ENCODE measurements around the gene ELF2. TPM values are rescaled to one million over a fixed set of nuclear protein-coding genes. Genes with fewer than 3 reads are reported as not detected.

Gene ELF2
- total and polyA plus RNA-seq, 2 donors (not counting 1 experiment from before 2014, with no cell fraction given): 25.1 to 97.5 TPM

GRCh38 chr4:139196462-139196861 lies 19.4 kb upstream of the ELF2 start:
- no peaks in the 10 kb centered on the region for H3K36me3 ChIP-seq (replicated peaks in 1 of 2; ENCODE audit: control extremely low read depth in 1 of 2, control insufficient read depth in 1 of 2, extremely low read depth in 1 of 2, insufficient read depth in 2 of 2, low read length in 1 of 2)
- Mint-ChIP-seq H3K27me3 (peaks cover 27% of the 10 kb centered on the region), H3K4me1 (no peaks in the 10 kb centered on the region), H3K9me3 (ENCODE audit: insufficient read depth) (peaks cover 2% of the 10 kb centered on the region), H3K4me3 (no peak overlapping the region), H3K27ac (no peak overlapping the region)
- H3K9me3 ChIP-seq (ENCODE audit: control extremely low read depth in 1 of 3, control insufficient read depth in 2 of 3, insufficient read depth in 1 of 3, low read length in 2 of 3): no peaks in the 10 kb centered on the region
- H2AFZ ChIP-seq (ENCODE audit: insufficient read depth, low read depth, low read length, poor library complexity, severe bottlenecking): no peak overlapping the region
- H3K27me3 ChIP-seq (replicated peaks in 1 of 4; ENCODE audit: control extremely low read depth in 1 of 4, control insufficient read depth in 3 of 4, insufficient read depth in 4 of 4, low read length in 3 of 4): no peaks in the 10 kb centered on the region
- ATAC-seq (ENCODE audit: low read depth): no peak
- CTCF ChIA-PET: no interaction called here
- no peak for DNase-seq
- no peaks in the 10 kb centered on the region for H3K79me2 ChIP-seq (ENCODE audit: control insufficient read depth, insufficient read depth, low read length)
- no CpG with 5 or more reads among the region's 3 CpGs for WGBS (ENCODE audit: insufficient coverage)
- POLR2A ChIA-PET: no interaction called here
- no peaks in the 10 kb centered on the region for H4K20me1 ChIP-seq (ENCODE audit: control insufficient read depth, insufficient read depth, low read length, poor library complexity, severe bottlenecking)
- no peak overlapping the region for H3K4me3 ChIP-seq (ENCODE audit: control extremely low read depth in 1 of 5, extremely low read depth in 1 of 5, insufficient read depth in 1 of 5, low read depth in 2 of 5, low read length in 4 of 5)
- TF ChIP-seq, protein P1, sequence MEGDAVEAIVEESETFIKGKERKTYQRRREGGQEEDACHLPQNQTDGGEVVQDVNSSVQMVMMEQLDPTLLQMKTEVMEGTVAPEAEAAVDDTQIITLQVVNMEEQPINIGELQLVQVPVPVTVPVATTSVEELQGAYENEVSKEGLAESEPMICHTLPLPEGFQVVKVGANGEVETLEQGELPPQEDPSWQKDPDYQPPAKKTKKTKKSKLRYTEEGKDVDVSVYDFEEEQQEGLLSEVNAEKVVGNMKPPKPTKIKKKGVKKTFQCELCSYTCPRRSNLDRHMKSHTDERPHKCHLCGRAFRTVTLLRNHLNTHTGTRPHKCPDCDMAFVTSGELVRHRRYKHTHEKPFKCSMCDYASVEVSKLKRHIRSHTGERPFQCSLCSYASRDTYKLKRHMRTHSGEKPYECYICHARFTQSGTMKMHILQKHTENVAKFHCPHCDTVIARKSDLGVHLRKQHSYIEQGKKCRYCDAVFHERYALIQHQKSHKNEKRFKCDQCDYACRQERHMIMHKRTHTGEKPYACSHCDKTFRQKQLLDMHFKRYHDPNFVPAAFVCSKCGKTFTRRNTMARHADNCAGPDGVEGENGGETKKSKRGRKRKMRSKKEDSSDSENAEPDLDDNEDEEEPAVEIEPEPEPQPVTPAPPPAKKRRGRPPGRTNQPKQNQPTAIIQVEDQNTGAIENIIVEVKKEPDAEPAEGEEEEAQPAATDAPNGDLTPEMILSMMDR (IDR thresholded peaks at IDR 0.05): no peak
- TF ChIP-seq EZH2 (IDR thresholded peaks at IDR 0.05; ENCODE audit: borderline replicate concordance, insufficient read depth, low read depth, low read length, poor library complexity, severe bottlenecking): no peak
- intact Hi-C loops (cut with micrococcal nuclease): no loop called here
- H3K4me2 ChIP-seq (replicated peaks; ENCODE audit: low read depth, low read length, poor library complexity, severe bottlenecking): no peak overlapping the region
- H3K9ac ChIP-seq (ENCODE audit: low read length): no peak overlapping the region
- H3K4me1 ChIP-seq (ENCODE audit: control insufficient read depth in 2 of 2, insufficient read depth in 2 of 2, low read length in 2 of 2): no peaks in the 10 kb centered on the region
- H3K27ac ChIP-seq (ENCODE audit: low read length in 2 of 2): no peak overlapping the region

GRCh38 chr4:139191373-139191772 lies 14.4 kb upstream of the ELF2 start:
- Mint-ChIP-seq H3K9me3 (ENCODE audit: insufficient read depth) (no peaks in the 10 kb centered on the region), H3K27me3 (peaks cover 5% of the 10 kb centered on the region), H3K4me1 (no peaks in the 10 kb centered on the region), H3K4me3 (no peak overlapping the region), H3K27ac (no peak overlapping the region)
- 93% methylated on average over 2 of the region's 2 CpGs for WGBS (ENCODE audit: insufficient coverage)
- no peak overlapping the region for H3K27ac ChIP-seq (ENCODE audit: low read length in 2 of 2)
- no peaks in the 10 kb centered on the region for H3K4me1 ChIP-seq (ENCODE audit: control insufficient read depth in 2 of 2, insufficient read depth in 2 of 2, low read length in 2 of 2)
- no peaks in the 10 kb centered on the region for H3K9me3 ChIP-seq (ENCODE audit: control extremely low read depth in 1 of 3, control insufficient read depth in 2 of 3, insufficient read depth in 1 of 3, low read length in 2 of 3)
- ChIA-PET CTCF (interaction anchor here (1.0 kb wide), 1 partner anchor 13 kb away, joined by 4 read pairs; no protein-coding TSS in a partner anchor), POLR2A (interaction anchor here (0.7 kb wide), 1 partner anchor 12 kb away, joined by 8 read pairs; no protein-coding TSS in a partner anchor)
- H3K79me2 ChIP-seq (ENCODE audit: control insufficient read depth, insufficient read depth, low read length): no peaks in the 10 kb centered on the region
- no peaks in the 10 kb centered on the region for H3K27me3 ChIP-seq (replicated peaks in 1 of 4; ENCODE audit: control extremely low read depth in 1 of 4, control insufficient read depth in 3 of 4, insufficient read depth in 4 of 4, low read length in 3 of 4)
- no peak overlapping the region for H2AFZ ChIP-seq (ENCODE audit: insufficient read depth, low read depth, low read length, poor library complexity, severe bottlenecking)
- H3K9ac ChIP-seq (ENCODE audit: low read length): no peak overlapping the region
- ATAC-seq (ENCODE audit: low read depth) (no peak), DNase-seq (no peak)
- intact Hi-C loops (cut with micrococcal nuclease): no loop called here
- no peaks in the 10 kb centered on the region for H4K20me1 ChIP-seq (ENCODE audit: control insufficient read depth, insufficient read depth, low read length, poor library complexity, severe bottlenecking)
- H3K4me2 ChIP-seq (replicated peaks; ENCODE audit: low read depth, low read length, poor library complexity, severe bottlenecking): no peak overlapping the region
- no peak overlapping the region for H3K4me3 ChIP-seq (ENCODE audit: control extremely low read depth in 1 of 5, extremely low read depth in 1 of 5, insufficient read depth in 1 of 5, low read depth in 2 of 5, low read length in 4 of 5)
- H3K36me3 ChIP-seq (replicated peaks in 1 of 2; ENCODE audit: control extremely low read depth in 1 of 2, control insufficient read depth in 1 of 2, extremely low read depth in 1 of 2, insufficient read depth in 2 of 2, low read length in 1 of 2): no peaks in the 10 kb centered on the region
- TF ChIP-seq, protein P1 (IDR thresholded peaks at IDR 0.05): no peak
- no peak for TF ChIP-seq EZH2 (IDR thresholded peaks at IDR 0.05; ENCODE audit: borderline replicate concordance, insufficient read depth, low read depth, low read length, poor library complexity, severe bottlenecking)
